SH-SY5Y (cell line): ENCODE results near the gene NCOR1.

Experiments
- GATA2 ChIP-seq: IDR thresholded peaks from 2 replicates; pipeline ENCODE4 v1.6.1; 2011; ENCODE audit warnings: mild to moderate bottlenecking, low read depth, low read length
- GATA3 ChIP-seq: IDR thresholded peaks from 2 replicates; pipeline ENCODE4 v1.6.1; 2011; ENCODE audit warnings: low read depth, mild to moderate bottlenecking, low read length, moderate library complexity

DNA sequence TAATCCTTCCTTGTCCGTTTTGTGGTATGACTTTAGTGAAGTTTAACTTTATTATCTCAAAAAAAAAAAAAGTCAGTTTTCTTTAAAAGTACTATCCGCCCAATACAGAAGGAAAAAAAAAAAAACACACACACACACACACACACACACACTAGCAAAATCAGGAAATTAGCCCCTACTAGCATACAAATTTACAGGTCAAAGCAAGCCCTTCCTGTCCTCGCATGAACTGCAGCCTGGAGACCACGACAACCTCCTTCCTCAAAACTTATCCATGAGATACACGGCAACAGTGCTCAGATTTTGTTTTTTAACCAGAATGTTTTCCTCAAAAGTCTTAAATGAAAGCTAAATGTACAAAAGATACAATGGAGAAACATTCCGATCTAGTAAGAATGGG, 16.2 kb downstream of the NCOR1 start:
- TF ChIP-seq GATA2 (no peak), GATA3 (no peak)
